ENCODE measurements around the gene CHN2.

DNA sequence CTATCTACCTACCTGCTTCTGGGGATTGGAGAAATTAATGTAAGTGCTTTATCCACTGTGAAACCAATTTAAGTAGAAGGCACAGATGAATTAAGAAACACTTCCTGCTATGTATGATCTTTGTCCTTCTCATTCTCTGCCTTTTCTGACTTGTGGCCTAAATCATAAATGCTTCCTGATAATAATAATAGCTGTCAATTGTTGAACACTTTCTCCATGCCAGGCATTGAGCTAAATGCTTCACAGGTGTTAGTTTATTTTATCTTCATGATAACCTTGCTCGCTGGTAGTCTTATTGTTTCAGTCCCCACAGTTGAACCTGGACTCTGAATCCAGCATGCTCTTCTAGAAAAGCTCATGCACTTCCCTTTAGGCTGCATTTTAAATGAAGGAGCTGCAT is 75.4 kb downstream of the CHN2 start:
- TF ChIP-seq FOXA1 (IDR thresholded peaks at IDR 0.05) (no peak), HDGF (IDR thresholded peaks at IDR 0.05; ENCODE audit: borderline replicate concordance) (no peak)
